IMR-90 (cell line): ENCODE results near the gene MYT1. TPM values are rescaled to one million over a fixed set of nuclear protein-coding genes. Genes with fewer than 3 reads are reported as not detected.

ENCODE experiments used
- ATAC-seq: fragments of 200-7000 bp; cut with Tn5 transposase; 2 replicates; pipeline ENCODE4 v1.9.1; 2020; ENCODE audit warnings: low read depth, mild to moderate bottlenecking, moderate library complexity
- BruUV-seq: library from RNA; stranded (reverse); fragments of 400-500 nt; replicated peaks from 2 replicates; lab custom pipeline; 2021; lab: Mats Ljungman, UMichigan
- CTCF ChIA-PET: fragments of 300-600 bp; formaldehyde crosslinking; extraction: SDS; loops from one replicate; lab custom pipeline; 2021; ENCODE audit warnings: antibody characterized with exemption; lab: Yijun Ruan, JAX
- POLR2A ChIA-PET: fragments of 300-600 bp; sonication (Branson Sonifier 250); formaldehyde crosslinking; loops from one replicate; lab custom pipeline; 2022; ENCODE audit warnings: antibody characterized with exemption; ENCODE audit not compliant: unreplicated experiment; lab: Charles Lee
- DNase-seq: peaks from one replicate; pipeline ENCODE4 v3.0.0; 2013
- H2AFZ ChIP-seq: replicated peaks from 2 replicates; pipeline ENCODE3; 2013; ENCODE audit warnings: low read length, mild to moderate bottlenecking; ENCODE audit not compliant: poor library complexity
- H2AK5ac ChIP-seq: 2 replicates; pipeline ENCODE4 v1.6.1; 2013; ENCODE audit warnings: low read depth, low read length, inconsistent platforms
- H2AK9ac ChIP-seq: replicated peaks from 2 replicates; pipeline ENCODE3; 2013; ENCODE audit warnings: mild to moderate bottlenecking, low read depth, low read length, moderate library complexity; ENCODE audit not compliant: poor library complexity
- H2BK120ac ChIP-seq: 2 replicates; pipeline ENCODE4 v1.6.1; 2013; ENCODE audit warnings: low read depth, low read length, inconsistent platforms
- H2BK15ac ChIP-seq: 3 replicates; pipeline ENCODE4 v1.6.1; 2013; ENCODE audit warnings: low read depth, low read length, inconsistent platforms
- H2BK20ac ChIP-seq: 2 replicates; pipeline ENCODE4 v1.6.1; 2013; ENCODE audit warnings: low read depth, mild to moderate bottlenecking, inconsistent platforms, low read length, moderate library complexity
- H2BK5ac ChIP-seq: 2 replicates; pipeline ENCODE4 v1.6.1; 2013; ENCODE audit warnings: mild to moderate bottlenecking, low read depth, low read length, inconsistent platforms; ENCODE audit not compliant: poor library complexity, severe bottlenecking
- H3K14ac ChIP-seq: replicated peaks from 2 replicates; pipeline ENCODE4 v1.6.1; 2013; ENCODE audit warnings: low read depth, low read length, inconsistent platforms
- H3K18ac ChIP-seq: 2 replicates; pipeline ENCODE4 v1.6.1; 2013; ENCODE audit warnings: low read depth, low read length, control low read depth
- H3K23ac ChIP-seq: 2 replicates; pipeline ENCODE4 v1.6.1; 2013; ENCODE audit warnings: low read depth, low read length, inconsistent platforms
- H3K27ac ChIP-seq: 2 replicates; pipeline ENCODE4 v1.5.1; 2013; ENCODE audit warnings: mild to moderate bottlenecking, control low read depth, low read length; ENCODE audit not compliant: insufficient read depth
- H3K27me3 ChIP-seq: 2 replicates; pipeline ENCODE4 v1.6.1; 2013; ENCODE audit warnings: low read length; ENCODE audit not compliant: control insufficient read depth, insufficient read depth
- H3K36me3 ChIP-seq: 2 replicates; pipeline ENCODE4 v1.6.1; 2013; ENCODE audit warnings: low read length, mixed read lengths; ENCODE audit not compliant: control insufficient read depth, insufficient read depth
- H3K4ac ChIP-seq: 2 replicates; pipeline ENCODE4 v1.6.1; 2013; ENCODE audit warnings: low read depth, low read length, inconsistent platforms
- H3K4me1 ChIP-seq: 2 replicates; pipeline ENCODE4 v1.6.1; 2013; ENCODE audit warnings: low read length, mixed read lengths; ENCODE audit not compliant: control insufficient read depth, insufficient read depth
- H3K4me2 ChIP-seq: 2 replicates; pipeline ENCODE4 v1.6.1; 2013; ENCODE audit warnings: low read depth, mild to moderate bottlenecking, control low read depth, low read length, moderate library complexity
- H3K4me3 ChIP-seq: 2 replicates; pipeline ENCODE4 v1.5.1; 2013; ENCODE audit warnings: low read depth, mild to moderate bottlenecking, control low read depth, low read length, moderate library complexity; ENCODE audit not compliant: insufficient read depth
- H3K56ac ChIP-seq: 2 replicates; pipeline ENCODE4 v1.6.1; 2013; ENCODE audit warnings: low read length, inconsistent platforms; ENCODE audit not compliant: insufficient read depth; ENCODE audit errors: extremely low read depth
- H3K79me1 ChIP-seq, 2 experiments: 2 replicates each; pipeline ENCODE4 v1.6.1; 2013; ENCODE audit warnings: low read length in 2 of 2, inconsistent platforms in 1 of 2, low read depth in 1 of 2
- H3K9ac ChIP-seq: 2 replicates; pipeline ENCODE4 v1.6.1; 2013; ENCODE audit warnings: low read depth, low read length, control low read depth
- H3K9me1 ChIP-seq: 2 replicates; pipeline ENCODE4 v1.6.1; 2013; ENCODE audit warnings: low read length, inconsistent platforms; ENCODE audit not compliant: insufficient read depth
- H3K9me3 ChIP-seq: 2 replicates; pipeline ENCODE4 v1.6.1; 2013; ENCODE audit warnings: low read length; ENCODE audit not compliant: control insufficient read depth, insufficient read depth
- H4K20me1 ChIP-seq: 2 replicates; pipeline ENCODE4 v1.6.1; 2013; ENCODE audit warnings: low read length, inconsistent platforms; ENCODE audit not compliant: insufficient read depth
- H4K5ac ChIP-seq: 2 replicates; pipeline ENCODE4 v1.6.1; 2013; ENCODE audit warnings: mild to moderate bottlenecking, low read depth, low read length, control low read depth
- H4K8ac ChIP-seq, 2 experiments: 2 replicates each; pipeline ENCODE4 v1.6.1; 2013; ENCODE audit warnings: low read depth in 2 of 2, low read length in 2 of 2, control low read depth in 1 of 2, inconsistent platforms in 1 of 2
- H4K91ac ChIP-seq: 2 replicates; pipeline ENCODE4 v1.6.1; 2013; ENCODE audit warnings: low read depth, low read length, inconsistent platforms; ENCODE audit not compliant: insufficient read depth
- BHLHE40 ChIP-seq: fragments of 150-350 bp; IDR thresholded peaks from 2 replicates; pipeline ENCODE4 v1.6.1; 2016; ENCODE audit warnings: mild to moderate bottlenecking, low read depth, low read length
- CEBPB ChIP-seq: IDR thresholded peaks from 2 replicates; pipeline ENCODE4 v1.6.1; 2012; ENCODE audit warnings: low read depth, low read length, improper control_type of control experiment
- FOS ChIP-seq: fragments of 150-350 bp; IDR thresholded peaks from 2 replicates; pipeline ENCODE4 v1.6.1; 2016; ENCODE audit warnings: low read depth, low read length
- MAZ ChIP-seq: IDR thresholded peaks from 2 replicates; pipeline ENCODE4 v1.6.1; 2012; ENCODE audit warnings: low read depth, mild to moderate bottlenecking, low read length, improper control_type of control experiment, moderate library complexity, borderline replicate concordance
- MXI1 ChIP-seq: IDR thresholded peaks from 2 replicates; pipeline ENCODE4 v1.6.1; 2012; ENCODE audit warnings: low read depth, mild to moderate bottlenecking, low read length, moderate library complexity, borderline replicate concordance
- NFE2L2 ChIP-seq: fragments of 150-350 bp; IDR thresholded peaks from 2 replicates; pipeline ENCODE4 v1.6.1; 2016; ENCODE audit warnings: low read depth, mild to moderate bottlenecking, low read length
- RAD21 ChIP-seq: IDR thresholded peaks from 2 replicates; pipeline ENCODE4 v1.6.1; 2012; ENCODE audit warnings: low read length, improper control_type of control experiment
- RFX5 ChIP-seq: IDR thresholded peaks from 2 replicates; pipeline ENCODE4 v1.8.0; 2012; ENCODE audit warnings: low read depth, mild to moderate bottlenecking, low read length, moderate library complexity
- SMC3 ChIP-seq: fragments of 150-350 bp; IDR thresholded peaks from 2 replicates; pipeline ENCODE4 v1.6.1; 2016; ENCODE audit warnings: low read depth, mild to moderate bottlenecking, antibody characterized with exemption, low read length, moderate library complexity
- WGBS, 2 experiments: methylation state at CpG; one replicate each; pipeline versions ENCODE4 v1.1.5 to v1.1.7; 2013; ENCODE audit warnings: missing lambda C conversion rate in 2 of 2; ENCODE audit not compliant: insufficient read length in 1 of 2; ENCODE audit errors: extremely low coverage in 2 of 2; 5-methylcytosine and 5-hydroxymethylcytosine counted together
- dilution Hi-C: fragments of 300-500 bp; cut with HindIII; formaldehyde crosslinking; loops from one replicate; pipeline ENCODE4 v1.14.3; 2018; ENCODE audit warnings: low sequenced_read_pairs; ENCODE audit not compliant: unreplicated experiment
- in situ Hi-C: fragments of 300-500 bp; cut with MboI; formaldehyde crosslinking; loops from 3 replicates; pipeline ENCODE4 v1.14.3; 2019; ENCODE audit warnings: low sequenced_read_pairs, inconsistent platforms, mixed read lengths
- intact Hi-C: fragments of 100-400 bp; cut with micrococcal nuclease; formaldehyde crosslinking; loops from 2 replicates; pipeline ENCODE4 v1.10.0; 2022
- polyA plus RNA-seq, 3 experiments: library from polyadenylated mRNA; depleted of rRNA; stranded (reverse); fragments of >200 nt; gene quantifications; 2 replicates each; pipeline ENCODE4 v1.2.3, GENCODE V29; 2012; ENCODE audit warnings: low replicate concordance in 1 of 3
- total RNA-seq: library from RNA; depleted of rRNA; stranded (reverse); fragments of >200 nt; gene quantifications from 2 replicates; pipeline ENCODE4 v1.2.3, GENCODE V29; 2012
- TF ChIP-seq, protein P1 (sequence below): conservative IDR thresholded peaks from 2 replicates; pipeline ENCODE4 v1.5.1; 2012; ENCODE audit warnings: mild to moderate bottlenecking, low read depth, low read length, improper control_type of control experiment
- TF ChIP-seq, protein P2 (sequence below): fragments of 150-350 bp; IDR thresholded peaks from 2 replicates; pipeline ENCODE4 v1.6.1; 2016; ENCODE audit warnings: low read depth, mild to moderate bottlenecking, low read length, moderate library complexity, borderline replicate concordance

Gene MYT1
- total and polyA plus RNA-seq, 2 of the 4 experiments (the other 2 are of a cell fraction): not detected

DNA sequence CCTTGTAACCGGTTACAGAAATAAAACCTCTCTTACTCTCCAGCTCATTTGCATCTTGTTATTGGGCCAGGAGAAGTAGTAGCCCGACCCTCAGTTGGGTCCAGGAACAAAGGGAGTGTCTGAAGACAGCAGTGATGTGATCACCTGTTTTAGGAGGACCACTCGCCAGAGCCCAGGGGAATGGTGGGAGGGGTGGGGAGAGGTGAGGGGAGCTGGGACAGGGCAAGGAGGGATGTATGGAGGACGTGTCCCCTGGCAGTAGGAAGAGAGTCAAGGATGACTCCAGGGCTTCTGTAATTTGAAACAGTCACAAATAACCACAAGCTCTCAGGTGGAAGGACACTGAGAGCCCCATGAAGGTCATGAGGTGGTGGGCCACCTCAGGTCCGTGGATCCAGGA is 89.9 kb downstream of the MYT1 start:
- Histone ChIP-seq H3K56ac (no peak overlapping the region), H2BK120ac (no peak overlapping the region), H3K4me3 (no peak overlapping the region), H2AK9ac (peak overlapping the region; percentile 58), H2AFZ (peak overlapping the region; percentile 13), H3K36me3 (no peaks in the 10 kb centered on the region), H3K18ac (no peak overlapping the region), H2BK5ac (no peak overlapping the region), H2AK5ac (no peak overlapping the region), H3K14ac (no peak overlapping the region), H4K91ac (no peak overlapping the region), H3K4me1 (peaks cover 10% of the 10 kb centered on the region), H3K27me3 (peaks cover 12% of the 10 kb centered on the region), H4K5ac (no peak overlapping the region), H3K9ac (no peak overlapping the region), H2BK20ac (no peak overlapping the region), H3K9me3 (no peaks in the 10 kb centered on the region), H3K4me2 (no peak overlapping the region), H3K27ac (no peak overlapping the region), H3K79me1 (peaks cover 22 to 25% of the 10 kb centered on the region in 2 experiments), H3K9me1 (peaks cover 3% of the 10 kb centered on the region; the same call in 1 of the 2 replicates), H4K8ac (no peak overlapping the region), H3K4ac (no peak overlapping the region), H3K23ac (no peak overlapping the region), H4K20me1 (no peaks in the 10 kb centered on the region), H2BK15ac (no peak overlapping the region)
- BruUV-seq: no TSS peak
- no peak for ATAC-seq
- POLR2A ChIA-PET: no interaction called here
- in situ Hi-C loops (no loop called here), dilution Hi-C loops (no loop called here), intact Hi-C loops (no loop called here)
- CTCF ChIA-PET: no interaction called here
- DNase-seq: no peak
- TF ChIP-seq RFX5: no peak
- TF ChIP-seq, protein P1, sequence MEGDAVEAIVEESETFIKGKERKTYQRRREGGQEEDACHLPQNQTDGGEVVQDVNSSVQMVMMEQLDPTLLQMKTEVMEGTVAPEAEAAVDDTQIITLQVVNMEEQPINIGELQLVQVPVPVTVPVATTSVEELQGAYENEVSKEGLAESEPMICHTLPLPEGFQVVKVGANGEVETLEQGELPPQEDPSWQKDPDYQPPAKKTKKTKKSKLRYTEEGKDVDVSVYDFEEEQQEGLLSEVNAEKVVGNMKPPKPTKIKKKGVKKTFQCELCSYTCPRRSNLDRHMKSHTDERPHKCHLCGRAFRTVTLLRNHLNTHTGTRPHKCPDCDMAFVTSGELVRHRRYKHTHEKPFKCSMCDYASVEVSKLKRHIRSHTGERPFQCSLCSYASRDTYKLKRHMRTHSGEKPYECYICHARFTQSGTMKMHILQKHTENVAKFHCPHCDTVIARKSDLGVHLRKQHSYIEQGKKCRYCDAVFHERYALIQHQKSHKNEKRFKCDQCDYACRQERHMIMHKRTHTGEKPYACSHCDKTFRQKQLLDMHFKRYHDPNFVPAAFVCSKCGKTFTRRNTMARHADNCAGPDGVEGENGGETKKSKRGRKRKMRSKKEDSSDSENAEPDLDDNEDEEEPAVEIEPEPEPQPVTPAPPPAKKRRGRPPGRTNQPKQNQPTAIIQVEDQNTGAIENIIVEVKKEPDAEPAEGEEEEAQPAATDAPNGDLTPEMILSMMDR: no peak
- TF ChIP-seq BHLHE40: no peak
- no peak for TF ChIP-seq MXI1
- TF ChIP-seq CEBPB: no peak
- no peak for TF ChIP-seq RAD21
- no peak for TF ChIP-seq NFE2L2
- TF ChIP-seq SMC3: no peak
- TF ChIP-seq MAZ: no peak
- TF ChIP-seq FOS: no peak
- TF ChIP-seq, protein P2, sequence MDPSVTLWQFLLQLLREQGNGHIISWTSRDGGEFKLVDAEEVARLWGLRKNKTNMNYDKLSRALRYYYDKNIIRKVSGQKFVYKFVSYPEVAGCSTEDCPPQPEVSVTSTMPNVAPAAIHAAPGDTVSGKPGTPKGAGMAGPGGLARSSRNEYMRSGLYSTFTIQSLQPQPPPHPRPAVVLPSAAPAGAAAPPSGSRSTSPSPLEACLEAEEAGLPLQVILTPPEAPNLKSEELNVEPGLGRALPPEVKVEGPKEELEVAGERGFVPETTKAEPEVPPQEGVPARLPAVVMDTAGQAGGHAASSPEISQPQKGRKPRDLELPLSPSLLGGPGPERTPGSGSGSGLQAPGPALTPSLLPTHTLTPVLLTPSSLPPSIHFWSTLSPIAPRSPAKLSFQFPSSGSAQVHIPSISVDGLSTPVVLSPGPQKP: no peak
- no CpG with 5 or more reads among the region's 5 CpGs for WGBS, 2 experiments
